CD14-positive monocyte (primary cell): Measurements from ENCODE around the gene HCN4. TPM values are rescaled to one million over a fixed set of nuclear protein-coding genes. Genes with fewer than 3 reads are reported as not detected.

Experiments used
- DNase-seq, 3 donors: peaks; one replicate each; pipeline ENCODE4 v3.0.0-alpha.2; 2011 to 2022
- H2AFZ ChIP-seq: 2 replicates; pipeline ENCODE4 v1.6.0; 2012; ENCODE audit warnings: mild to moderate bottlenecking, low read depth, low read length, inconsistent platforms; ENCODE audit not compliant: insufficient read depth, poor library complexity, severe bottlenecking
- H3K27ac ChIP-seq, 2 donors: 1 replicate in 1 of 2; 2 replicates in 1 of 2; pipeline ENCODE4 v1.5.1; 2012 to 2013; ENCODE audit warnings: low read length in 2 of 2, control low read depth in 1 of 2, inconsistent platforms in 1 of 2, low read depth in 1 of 2, mild to moderate bottlenecking in 1 of 2
- H3K27me3 ChIP-seq, 2 donors: one replicate each; pipeline versions ENCODE4 v1.6.0 to v1.6.1; 2011 to 2013; ENCODE audit warnings: low read length in 2 of 2; ENCODE audit not compliant: control insufficient read depth in 2 of 2, insufficient read depth in 2 of 2
- H3K36me3 ChIP-seq, 2 donors: replicated peaks in 1 of 2; 1 replicate in 1 of 2; 2 replicates in 1 of 2; pipeline versions ENCODE4 v1.5.1 to v1.6.1; 2012 to 2013; ENCODE audit warnings: low read length in 2 of 2, control low read depth in 1 of 2, inconsistent platforms in 1 of 2, mild to moderate bottlenecking in 1 of 2; ENCODE audit not compliant: insufficient read depth in 2 of 2, control insufficient read depth in 1 of 2
- H3K4me1 ChIP-seq, 2 donors: 1 replicate in 1 of 2; 2 replicates in 1 of 2; pipeline versions ENCODE4 v1.5.1 to v1.6.1; 2012 to 2013; ENCODE audit warnings: low read length in 2 of 2, control low read depth in 1 of 2, inconsistent platforms in 1 of 2, mild to moderate bottlenecking in 1 of 2, moderate library complexity in 1 of 2; ENCODE audit not compliant: insufficient read depth in 2 of 2, control insufficient read depth in 1 of 2
- H3K4me2 ChIP-seq: replicated peaks from 2 replicates; pipeline ENCODE3; 2012; ENCODE audit warnings: low read length, moderate library complexity, mild to moderate bottlenecking; ENCODE audit not compliant: poor library complexity, severe bottlenecking; ENCODE audit errors: extremely low read depth
- H3K4me3 ChIP-seq, 3 experiments: fragments of 200-600 bp in 1 of 3; sonication (generic) in 1 of 3; replicated peaks in 1 of 3; 1 replicate in 2 of 3; 2 replicates in 1 of 3; pipeline ENCODE4 v1.5.1; 2011 to 2013; ENCODE audit warnings: low read length in 3 of 3, mild to moderate bottlenecking in 3 of 3, control low read depth in 2 of 3, low read depth in 2 of 3, inconsistent platforms in 1 of 3, moderate library complexity in 1 of 3
- H3K79me2 ChIP-seq: 2 replicates; pipeline ENCODE4 v1.6.0; 2012; ENCODE audit warnings: mild to moderate bottlenecking, control low read depth, inconsistent platforms, low read length, moderate library complexity; ENCODE audit not compliant: insufficient read depth
- H3K9ac ChIP-seq: 2 replicates; pipeline ENCODE4 v1.6.0; 2017; ENCODE audit warnings: low read length, mild to moderate bottlenecking; ENCODE audit not compliant: insufficient read depth, poor library complexity, severe bottlenecking
- H3K9me3 ChIP-seq, 2 donors: replicated peaks in 1 of 2; 1 replicate in 1 of 2; 2 replicates in 1 of 2; pipeline versions ENCODE4 v1.5.1 to v1.6.1; 2012 to 2013; ENCODE audit warnings: low read length in 2 of 2, control low read depth in 1 of 2; ENCODE audit not compliant: control insufficient read depth in 1 of 2, insufficient read depth in 1 of 2
- H4K20me1 ChIP-seq: 2 replicates; pipeline ENCODE4 v1.6.0; 2012; ENCODE audit warnings: mild to moderate bottlenecking, low read length, control low read depth, moderate library complexity; ENCODE audit not compliant: insufficient read depth
- H3K27ac Mint-ChIP-seq, 7 donors: one replicate each; pipeline ENCODE4 v1.8.0; 2020; ENCODE audit warnings: mild to moderate bottlenecking in 7 of 7, mixed read lengths in 7 of 7, moderate library complexity in 6 of 7, inconsistent platforms in 2 of 7
- H3K27me3 Mint-ChIP-seq, 3 donors: one replicate each; pipeline ENCODE4 v1.8.0; 2021 to 2022; ENCODE audit warnings: low read depth in 3 of 3, mild to moderate bottlenecking in 3 of 3, mixed read lengths in 3 of 3, moderate library complexity in 3 of 3, inconsistent platforms in 1 of 3
- H3K36me3 Mint-ChIP-seq, 2 donors: one replicate each; pipeline ENCODE4 v1.8.0; 2020; ENCODE audit warnings: mixed read lengths in 2 of 2, inconsistent platforms in 1 of 2, mild to moderate bottlenecking in 1 of 2
- H3K4me1 Mint-ChIP-seq: one replicate; pipeline ENCODE4 v1.8.0; 2020; ENCODE audit warnings: mild to moderate bottlenecking, mixed read lengths
- H3K4me3 Mint-ChIP-seq, 2 donors: one replicate each; pipeline ENCODE4 v1.8.0; 2020; ENCODE audit warnings: mild to moderate bottlenecking in 2 of 2, mixed read lengths in 2 of 2, moderate library complexity in 1 of 2
- H3K9me3 Mint-ChIP-seq, 7 donors: one replicate each; pipeline ENCODE4 v1.8.0; 2020 to 2022; ENCODE audit warnings: mixed read lengths in 7 of 7, mild to moderate bottlenecking in 6 of 7, moderate library complexity in 6 of 7, inconsistent platforms in 2 of 7
- CTCF ChIP-seq: fragments of 200-600 bp; IDR thresholded peaks from one replicate; pipeline ENCODE4 v1.8.0; 2022; ENCODE audit warnings: antibody characterized with exemption, mild to moderate bottlenecking
- WGBS: methylation state at CpG from one replicate; pipeline ENCODE4 v1.1.5; 2013; ENCODE audit warnings: missing lambda C conversion rate; ENCODE audit not compliant: insufficient coverage; 5-methylcytosine and 5-hydroxymethylcytosine counted together
- intact Hi-C, 2 donors: fragments of 100-400 bp; cut with micrococcal nuclease; formaldehyde crosslinking; loops; one replicate each; pipeline versions ENCODE4 v1.15.0 to v1.15.1; 2023
- polyA plus RNA-seq, 3 donors: library from polyadenylated mRNA; depleted of rRNA in 1 of 3; unstranded in 2 of 3; stranded (reverse) in 1 of 3; fragments of 300-500 nt in 2 of 3; fragments of >200 nt in 1 of 3; fragmentation: Illumina TruSeq in 2 of 3; gene quantifications; 1 replicate in 2 of 3; 2 replicates in 1 of 3; pipeline ENCODE4 v1.2.3, GENCODE V29; 2012 to 2021

Gene HCN4
- polyA plus RNA-seq, 3 donors = not detected

GRCh38 chr15:73389539-73389938, 20.8 kb upstream of the HCN4 start:
- Histone ChIP-seq H3K4me2 (no peak overlapping the region), H3K27ac (no peak overlapping the region), H3K4me1 (peaks cover 9 to 15% of the 10 kb centered on the region in 2 donors), H3K4me3 (no peak overlapping the region), H3K79me2 (no peaks in the 10 kb centered on the region), H2AFZ (no peak overlapping the region), H3K36me3 (no peaks in the 10 kb centered on the region), H3K9ac (no peak overlapping the region), H4K20me1 (no peaks in the 10 kb centered on the region), H3K27me3 (peaks cover 3 to 27% of the 10 kb centered on the region in 2 donors), H3K9me3 (no peaks in the 10 kb centered on the region)
- Mint-ChIP-seq H3K27ac (peak overlapping the region in 1 of 7 donors; percentile 38), H3K4me3 (no peak overlapping the region), H3K9me3 (peaks cover 0 to 6% (median 0%) of the 10 kb centered on the region in 7 donors), H3K36me3 (no peaks in the 10 kb centered on the region), H3K4me1 (peaks cover 22% of the 10 kb centered on the region), H3K27me3 (peaks cover 46 to 61% (median 49%) of the 10 kb centered on the region in 3 donors)
- DNase-seq = no peak
- TF ChIP-seq CTCF = no peak
- intact Hi-C loops = no loop called here
- 100% methylated on average over 1 of the region's 2 CpGs for WGBS

- no peaks in the 10 kb centered on the region for H3K36me3 ChIP-seq
- WGBS = 100% methylated on average over 1 of the region's 7 CpGs
- H3K27me3 ChIP-seq = peaks cover 5 to 24% of the 10 kb centered on the region in 2 donors
- Mint-ChIP-seq H3K27ac (no peak overlapping the region), H3K36me3 (no peaks in the 10 kb centered on the region), H3K4me3 (no peak overlapping the region), H3K9me3 (peaks cover 0 to 8% (median 2%) of the 10 kb centered on the region in 7 donors), H3K27me3 (peaks cover 35 to 54% (median 39%) of the 10 kb centered on the region in 3 donors), H3K4me1 (peaks cover 22% of the 10 kb centered on the region)
- no peaks in the 10 kb centered on the region for H4K20me1 ChIP-seq
- TF ChIP-seq CTCF = no peak
- H3K9me3 ChIP-seq = peaks cover under 1 to 2% of the 10 kb centered on the region in 2 donors
- no peaks in the 10 kb centered on the region for H3K79me2 ChIP-seq
- no peak overlapping the region for H3K9ac ChIP-seq
- no peak overlapping the region for H3K27ac ChIP-seq
- no peak overlapping the region for H2AFZ ChIP-seq
- intact Hi-C loops = no loop called here
- no peak overlapping the region for H3K4me3 ChIP-seq
- no peak for DNase-seq
- H3K4me1 ChIP-seq = peaks cover 9 to 15% of the 10 kb centered on the region in 2 donors
- H3K4me2 ChIP-seq = no peak overlapping the region
Observed at GRCh38 chr15:73388256-73388781, 19.6 kb upstream of the HCN4 start.
